ENCODE results near the gene ZDHHC24.
A peak's percentile ranks its signal among the peaks of the same experiment; 100 is the strongest.
"Not testable (repeated sequence)": the region's sequence is repeated elsewhere in the genome, so short reads cannot be mapped to it uniquely, and the experiment has no call there.

The ZDHHC24 gene, protein sequence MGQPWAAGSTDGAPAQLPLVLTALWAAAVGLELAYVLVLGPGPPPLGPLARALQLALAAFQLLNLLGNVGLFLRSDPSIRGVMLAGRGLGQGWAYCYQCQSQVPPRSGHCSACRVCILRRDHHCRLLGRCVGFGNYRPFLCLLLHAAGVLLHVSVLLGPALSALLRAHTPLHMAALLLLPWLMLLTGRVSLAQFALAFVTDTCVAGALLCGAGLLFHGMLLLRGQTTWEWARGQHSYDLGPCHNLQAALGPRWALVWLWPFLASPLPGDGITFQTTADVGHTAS

GRCh38 chr11:66545701-66546367, at the start of gene ZDHHC24:
ZDHHC24 (minus strand) TSS chr11:66546048; CDS start chr11:66546003, 45 bp downstream.
- DNase-seq (ENCODE audit: low read depth, low spot score), result peak; percentile 92

DNA sequence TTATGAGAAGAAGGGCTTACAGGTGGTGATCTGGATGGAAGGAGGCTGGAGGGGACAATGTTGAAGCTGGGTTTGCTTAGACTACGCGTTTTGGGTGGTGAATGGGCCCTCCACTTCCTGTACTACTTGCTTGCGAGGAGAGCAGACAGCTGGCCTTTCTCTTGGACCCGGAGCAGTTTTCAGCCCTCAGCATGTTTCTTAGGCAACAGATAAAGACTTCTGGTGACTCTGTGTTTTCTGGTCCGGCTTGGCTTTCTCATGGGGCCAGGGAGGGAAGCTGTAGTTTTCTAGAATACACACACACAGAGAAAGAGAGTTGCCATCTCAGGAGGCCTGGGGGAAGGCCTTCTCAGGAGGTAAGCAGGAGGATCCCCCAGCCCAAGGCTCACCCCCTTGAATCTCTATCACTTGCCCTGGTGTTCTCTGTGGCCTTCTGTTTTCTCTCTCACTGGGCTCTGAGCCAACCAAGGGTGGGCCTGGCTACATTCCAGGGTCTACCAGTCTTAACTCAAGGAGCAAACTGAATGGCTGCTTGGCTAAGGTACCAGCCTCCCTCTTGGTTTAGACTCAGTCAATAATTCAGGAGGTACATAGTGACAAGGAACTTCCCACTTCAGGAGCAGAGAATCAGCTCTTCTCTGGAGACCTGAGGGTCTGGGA, 49.5 kb upstream of the ZDHHC24 start:
- no peak for DNase-seq (ENCODE audit: low read depth, low spot score)

- no peak for DNase-seq (ENCODE audit: low read depth, low spot score)
Observed at GRCh38 chr11:66593650-66594049, 47.8 kb upstream of the ZDHHC24 start.

GRCh38 chr11:66593303-66593635, 47.4 kb upstream of the ZDHHC24 start:
- no peak for DNase-seq (ENCODE audit: low read depth, low spot score)

DNA sequence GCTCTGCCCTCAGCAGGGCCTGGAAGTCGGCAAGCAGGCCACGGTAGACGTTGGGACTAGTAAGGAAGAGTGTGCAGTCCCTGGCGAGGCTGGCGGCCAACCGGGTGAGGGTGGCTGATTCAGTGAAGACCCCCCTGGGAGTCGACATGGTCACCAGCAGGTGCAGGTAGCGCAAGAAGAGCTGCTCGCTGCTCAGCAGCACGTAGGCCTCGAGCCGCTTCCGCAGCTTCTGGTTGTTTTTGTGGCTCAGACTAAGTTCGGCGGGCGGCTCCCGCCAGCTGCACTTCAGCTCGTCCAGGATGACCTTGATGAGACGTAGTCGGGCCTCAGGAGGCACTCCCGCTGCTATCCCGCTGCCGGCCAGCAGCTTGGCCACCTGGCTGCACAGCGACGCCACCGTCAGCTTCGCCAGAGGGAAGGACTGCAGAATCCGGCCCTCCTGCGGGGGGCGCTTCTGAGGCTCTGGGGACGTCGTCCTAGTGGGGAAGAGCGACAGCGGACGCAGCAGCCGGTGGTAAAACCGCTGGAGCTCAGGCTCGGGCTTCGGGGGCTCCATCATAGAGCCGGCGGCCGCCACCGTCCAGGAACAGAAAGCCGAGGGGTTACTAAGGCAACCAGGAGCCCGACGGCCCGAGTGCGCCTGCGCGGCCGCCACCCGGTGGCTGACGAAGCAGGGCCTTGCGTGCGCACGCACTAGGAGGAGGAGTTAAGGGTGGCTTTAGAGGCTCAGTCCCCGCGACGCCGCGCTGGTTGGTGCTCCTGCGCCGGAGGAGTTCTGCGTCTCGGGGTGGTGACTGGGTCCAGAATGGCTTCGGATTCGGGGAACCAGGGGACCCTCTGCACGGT, 46.8 kb upstream of the ZDHHC24 start, which contains the start of the genes CCDC87 and CCS:
Gene CCDC87 (minus strand): TSS at position 607 of the 846 bp plus-strand sequence. CDS start 48 bp downstream, at position 559.
Gene CCS (plus strand): TSS at position 729 of the 846 bp plus-strand sequence. CDS start 77 bp downstream, at position 806.
- peak; percentile 83 for DNase-seq (ENCODE audit: low read depth, low spot score)

DNA sequence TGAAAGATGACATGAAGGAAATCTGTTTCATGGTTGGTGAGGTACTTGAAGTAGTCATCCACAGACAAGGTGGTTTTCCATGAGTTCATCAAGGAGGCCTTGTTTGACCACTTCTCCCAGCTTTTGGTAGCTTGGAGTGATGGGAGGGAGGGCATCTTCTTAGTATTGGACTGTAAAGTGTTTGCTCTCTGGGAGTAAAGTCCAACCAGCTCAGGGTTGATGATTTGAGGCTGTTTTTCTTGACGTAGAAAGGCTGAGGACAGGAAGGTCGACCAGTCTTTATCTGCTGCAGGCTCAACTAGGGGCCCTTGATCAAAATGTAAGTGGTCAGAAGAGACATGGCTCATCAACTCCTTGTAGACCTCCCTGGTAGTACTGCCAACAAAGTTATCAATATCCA, 45.3 kb upstream of the ZDHHC24 start:
- no peak for DNase-seq (ENCODE audit: low read depth, low spot score)

GRCh38 chr11:66589996-66590675, 44.3 kb upstream of the ZDHHC24 start:
- no peak for DNase-seq (ENCODE audit: low read depth, low spot score)

DNA sequence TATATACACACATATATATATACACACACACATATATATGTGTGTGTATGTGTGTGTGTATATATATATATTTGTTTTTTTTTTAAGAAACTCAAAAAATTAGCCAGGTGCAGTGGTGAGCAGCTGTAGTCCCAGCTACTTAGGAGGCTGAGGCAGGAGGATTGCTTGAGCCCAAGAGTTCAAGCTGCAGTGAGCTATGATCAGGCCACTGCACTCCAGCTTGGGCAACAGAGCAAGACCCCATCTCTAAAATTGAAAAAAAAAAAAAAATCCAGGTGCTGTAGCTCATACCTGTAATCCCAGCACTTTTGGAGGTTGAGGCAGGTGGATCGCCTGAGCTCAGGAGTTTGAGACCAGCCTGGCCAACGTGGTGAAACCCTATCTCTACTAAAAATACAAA, 43.5 kb upstream of the ZDHHC24 start:
- DNase-seq (ENCODE audit: low read depth, low spot score), result not testable (repeated sequence)

DNA sequence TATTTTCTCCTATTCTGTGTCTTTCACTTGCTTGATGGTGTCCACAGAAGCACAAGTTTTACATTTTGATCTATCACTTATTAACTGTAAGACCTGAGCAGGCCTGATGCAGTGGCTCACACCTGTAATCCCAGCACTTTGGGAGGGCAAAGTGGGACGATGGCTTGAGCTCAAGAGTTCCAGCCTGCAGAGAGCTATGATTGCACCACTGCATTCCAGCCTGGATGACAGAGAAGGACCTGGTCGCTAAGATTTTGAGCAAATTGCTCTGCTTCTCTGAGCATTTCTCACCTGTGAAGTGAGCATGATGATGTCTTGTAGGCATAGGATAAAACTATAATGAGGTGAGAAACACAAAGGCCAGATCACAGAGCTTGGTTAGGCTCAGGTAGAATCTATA, 40.3 kb upstream of the ZDHHC24 start:
- DNase-seq (ENCODE audit: low read depth, low spot score), result no peak

- not testable (repeated sequence) for DNase-seq (ENCODE audit: low read depth, low spot score)
Observed at GRCh38 chr11:66585447-66585846, 39.6 kb upstream of the ZDHHC24 start.

DNA sequence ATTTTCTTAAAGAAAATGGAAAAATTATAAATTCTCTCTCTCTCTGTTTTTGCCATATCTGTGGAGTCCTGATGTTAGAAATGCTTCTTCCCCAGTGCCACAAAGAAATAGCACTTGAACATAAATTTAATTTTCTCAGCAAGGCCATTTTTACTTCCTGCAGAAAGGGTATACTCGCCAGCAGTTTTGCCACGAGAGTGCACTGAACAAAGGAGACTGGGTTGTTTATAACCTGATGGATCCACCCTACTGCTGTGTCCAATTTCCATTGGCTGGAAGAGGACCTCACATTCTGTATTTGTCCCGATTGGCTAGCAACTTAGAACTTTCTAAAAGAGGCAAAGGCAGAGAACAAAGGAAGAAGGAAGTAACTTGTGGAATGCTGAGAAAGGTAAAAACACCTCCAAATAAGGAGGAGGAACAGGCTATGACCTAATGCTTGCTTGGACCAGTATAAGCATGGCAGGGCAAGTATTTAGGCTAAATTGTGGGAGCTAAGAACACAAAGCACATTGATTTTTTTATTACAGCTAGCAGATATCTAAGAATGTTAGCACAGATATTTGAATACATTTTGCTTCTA, 36.8 kb upstream of the ZDHHC24 start:
- DNase-seq (ENCODE audit: low read depth, low spot score), result not testable (repeated sequence)

- DNase-seq (ENCODE audit: low read depth, low spot score), result no peak
Observed at GRCh38 chr11:66581261-66581660, 35.4 kb upstream of the ZDHHC24 start.

- no peak for DNase-seq (ENCODE audit: low read depth, low spot score)
Observed at GRCh38 chr11:66580803-66581202, 35.0 kb upstream of the ZDHHC24 start.

GRCh38 chr11:66579017-66579606, 33.3 kb upstream of the ZDHHC24 start:
- no peak for DNase-seq (ENCODE audit: low read depth, low spot score)

DNA sequence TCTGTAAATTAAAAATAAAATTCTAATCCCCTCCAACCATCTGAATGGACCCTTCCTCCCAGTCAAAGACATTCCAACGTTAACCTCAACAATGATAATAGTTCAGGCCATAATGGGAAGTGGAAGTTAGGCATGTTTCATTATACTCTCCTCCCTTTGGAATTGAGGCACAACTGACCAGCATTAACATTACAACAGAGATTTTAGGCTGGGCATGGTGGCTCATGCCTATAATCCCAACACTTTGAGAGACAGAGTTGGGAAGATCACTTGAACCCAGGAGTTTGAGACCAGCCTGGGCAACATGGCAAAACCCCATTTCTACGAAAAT, 25.0 kb upstream of the ZDHHC24 start:
- no peak for DNase-seq (ENCODE audit: low read depth, low spot score)

- DNase-seq (ENCODE audit: low read depth, low spot score), result no peak
Observed at GRCh38 chr11:66570079-66570849, 24.4 kb upstream of the ZDHHC24 start.

DNA sequence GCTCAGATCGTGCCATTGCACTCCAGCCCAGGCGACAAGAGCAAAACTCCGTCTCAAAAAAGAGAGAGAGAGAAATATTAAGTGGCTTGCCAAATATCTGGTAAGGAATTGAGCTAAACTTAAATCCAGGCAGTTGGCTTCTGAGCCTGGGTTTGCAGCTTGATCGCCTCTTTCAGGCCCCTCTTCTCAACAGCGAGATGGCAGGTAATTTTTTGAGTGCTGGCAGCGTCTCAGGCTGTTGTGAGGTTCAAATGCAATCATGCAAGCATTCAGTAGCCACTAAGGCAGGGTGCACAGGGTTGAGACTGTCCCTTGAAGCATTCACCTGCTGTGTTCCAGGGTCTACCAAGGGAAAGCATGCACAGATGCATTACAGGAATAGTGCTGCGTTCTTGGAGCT, 23.2 kb upstream of the ZDHHC24 start:
- DNase-seq (ENCODE audit: low read depth, low spot score), result no peak

DNA sequence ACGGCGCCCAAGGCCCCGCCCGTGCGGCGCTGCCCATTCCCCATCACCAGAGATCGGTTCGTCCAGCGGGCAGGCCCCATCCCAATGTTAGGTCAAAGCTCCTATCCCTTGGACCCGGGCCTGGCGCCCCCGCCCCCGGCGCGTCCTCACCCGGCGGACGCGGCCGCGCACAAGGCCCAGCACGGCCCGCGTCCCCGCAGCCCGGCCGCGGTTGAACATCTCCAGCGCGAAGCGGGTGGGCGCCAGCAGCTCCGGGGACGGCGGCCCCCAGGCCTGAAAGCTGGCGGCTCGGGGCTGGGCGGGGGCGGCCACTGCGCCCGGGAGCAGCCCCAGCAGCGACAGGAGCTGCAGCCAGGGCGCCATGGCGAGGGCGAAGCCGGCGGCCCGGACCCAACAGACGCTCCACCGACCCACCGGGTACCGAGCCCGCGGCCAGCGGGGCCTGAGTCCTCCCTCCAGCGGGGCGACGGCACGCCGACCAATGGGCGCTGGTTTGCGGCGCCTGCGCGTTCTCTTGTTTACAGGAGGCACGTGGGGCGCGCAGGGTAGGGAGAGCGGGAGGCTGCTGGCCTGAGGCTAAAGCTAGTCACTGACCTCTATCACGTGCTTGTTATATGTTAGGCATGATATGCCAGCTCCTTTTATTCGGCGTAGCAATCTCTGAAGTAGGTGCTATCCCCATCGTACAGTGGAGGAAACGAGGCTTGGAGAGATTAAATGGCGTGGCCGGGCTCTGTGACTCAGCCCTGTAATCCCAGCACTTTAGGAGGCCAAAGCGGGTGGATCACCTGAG, 22.5 kb upstream of the ZDHHC24 start, which contains the start of gene CTSF:
Gene CTSF (minus strand): TSS at position 483 of the 793 bp plus-strand sequence. CDS start 120 bp downstream, at position 363.
- DNase-seq (ENCODE audit: low read depth, low spot score), result no peak

GRCh38 chr11:66567787-66568123, 21.9 kb upstream of the ZDHHC24 start:
- DNase-seq (ENCODE audit: low read depth, low spot score), result no peak
